Caco-2 (cell line): ENCODE results near the gene ANP32E. TPM values are rescaled to one million over a fixed set of nuclear protein-coding genes. Genes with fewer than 3 reads are reported as not detected.

Experiments used
- BruUV-seq: library from RNA; stranded (reverse); fragments of 400-500 nt; replicated peaks from 2 replicates; lab custom pipeline; 2021; lab: Mats Ljungman, UMichigan
- CTCF ChIA-PET: fragments of 300-600 bp; sonication (Branson Sonifier 250); formaldehyde crosslinking; loops from one replicate; lab custom pipeline; 2022; ENCODE audit warnings: antibody characterized with exemption; lab: Charles Lee
- POLR2A ChIA-PET: fragments of 300-600 bp; sonication (Branson Sonifier 250); formaldehyde crosslinking; loops from one replicate; lab custom pipeline; 2022; ENCODE audit warnings: antibody characterized with exemption; lab: Charles Lee
- DNase-seq, 2 experiments: peaks; one replicate each; pipeline versions ENCODE4 v3.0.0 to v3.0.0-alpha.2; 2020 to 2022
- H3K27me3 ChIP-seq: replicated peaks from 2 replicates; pipeline ENCODE4 v1.6.0; 2011; ENCODE audit warnings: low read length; ENCODE audit not compliant: control insufficient read depth, insufficient read depth
- H3K36me3 ChIP-seq: 2 replicates; pipeline ENCODE4 v1.5.1; 2011; ENCODE audit warnings: low read length; ENCODE audit not compliant: control insufficient read depth, insufficient read depth
- H3K4me1 ChIP-seq: fragments of 250-450 bp; sonication (Bioruptor Pico); 2 replicates; pipeline ENCODE4 v1.5.1; 2020; ENCODE audit warnings: mild to moderate bottlenecking
- H3K4me3 ChIP-seq: 2 replicates; pipeline ENCODE4 v1.5.1; 2011; ENCODE audit warnings: low read depth, mild to moderate bottlenecking, control low read depth, low read length
- H3K9me3 ChIP-seq: fragments of 250-450 bp; sonication (Bioruptor Pico); 2 replicates; pipeline ENCODE4 v1.5.1; 2020; ENCODE audit warnings: mild to moderate bottlenecking, moderate library complexity
- H3K27ac Mint-ChIP-seq: one replicate; pipeline ENCODE4 v1.8.0; 2022; ENCODE audit warnings: mixed read lengths; ENCODE audit not compliant: unreplicated experiment
- H3K27me3 Mint-ChIP-seq: one replicate; pipeline ENCODE4 v1.8.0; 2022; ENCODE audit warnings: mixed read lengths; ENCODE audit not compliant: insufficient read depth, unreplicated experiment
- H3K36me3 Mint-ChIP-seq: one replicate; pipeline ENCODE4 v1.8.0; 2022; ENCODE audit warnings: mild to moderate bottlenecking, mixed read lengths; ENCODE audit not compliant: insufficient read depth, unreplicated experiment
- H3K4me1 Mint-ChIP-seq: one replicate; pipeline ENCODE4 v1.8.0; 2022; ENCODE audit warnings: low read depth, mixed read lengths; ENCODE audit not compliant: unreplicated experiment
- H3K4me3 Mint-ChIP-seq: one replicate; pipeline ENCODE4 v1.8.0; 2022; ENCODE audit warnings: mild to moderate bottlenecking, moderate library complexity, mixed read lengths; ENCODE audit not compliant: unreplicated experiment
- H3K9me3 Mint-ChIP-seq: one replicate; pipeline ENCODE4 v1.8.0; 2022; ENCODE audit warnings: mixed read lengths; ENCODE audit not compliant: unreplicated experiment
- CTCF ChIP-seq, 2 experiments: fragments of 200-600 bp in 1 of 2; IDR thresholded peaks; 1 replicate in 1 of 2; 2 replicates in 1 of 2; pipeline versions ENCODE4 v1.5.1 to v1.8.0; 2011 to 2022; ENCODE audit warnings: antibody characterized with exemption in 1 of 2, control low read depth in 1 of 2, inconsistent platforms in 1 of 2, low read depth in 1 of 2, low read length in 1 of 2, mild to moderate bottlenecking in 1 of 2, moderate library complexity in 1 of 2; ENCODE audit not compliant: insufficient read depth in 1 of 2, severe bottlenecking in 1 of 2, unreplicated experiment in 1 of 2
- intact Hi-C: fragments of 100-400 bp; cut with micrococcal nuclease; formaldehyde crosslinking; loops from one replicate; pipeline ENCODE4 v1.10.0; 2022; ENCODE audit not compliant: unreplicated experiment
- total RNA-seq: library from RNA; stranded (reverse); gene quantifications from 2 replicates; pipeline ENCODE4 v1.2.3, GENCODE V29; 2022

ANP32E gene
- total RNA-seq, 1 experiment from 2014 or later, result 26.8 TPM

GRCh38 chr1:150185481-150185880 is 50.4 kb downstream of the ANP32E start:
- no peak overlapping the region for H3K4me3 Mint-ChIP-seq
- no peaks in the 10 kb centered on the region for H3K36me3 ChIP-seq
- DNase-seq, result no peak
- H3K36me3 Mint-ChIP-seq, result no peaks in the 10 kb centered on the region
- no peaks in the 10 kb centered on the region for H3K9me3 ChIP-seq
- no peaks in the 10 kb centered on the region for H3K9me3 Mint-ChIP-seq
- H3K27ac Mint-ChIP-seq, result no peak overlapping the region
- H3K4me1 ChIP-seq, result peaks cover 4% of the 10 kb centered on the region; the same call in 1 of the 2 replicates
- intact Hi-C loops, result loop anchor here (5.0 kb wide), 1 partner anchor 118 kb away; the partner anchor contains the start of gene VPS45
- POLR2A ChIA-PET, result no interaction called here
- no peak overlapping the region for H3K4me3 ChIP-seq
- BruUV-seq, result no TSS peak
- CTCF ChIA-PET, result no interaction called here
- H3K27me3 ChIP-seq, result no peaks in the 10 kb centered on the region
- H3K4me1 Mint-ChIP-seq, result peaks cover 4% of the 10 kb centered on the region
- no peaks in the 10 kb centered on the region for H3K27me3 Mint-ChIP-seq
- no peak for TF ChIP-seq CTCF (IDR thresholded peaks at IDR 0.05; ENCODE audit: insufficient read depth in 1 of 2, low read depth in 1 of 2, low read length in 1 of 2, severe bottlenecking in 1 of 2, unreplicated experiment in 1 of 2)

- Mint-ChIP-seq H3K4me1 (no peaks in the 10 kb centered on the region), H3K27ac (no peak overlapping the region), H3K4me3 (no peak overlapping the region), H3K27me3 (no peaks in the 10 kb centered on the region), H3K36me3 (no peaks in the 10 kb centered on the region), H3K9me3 (no peaks in the 10 kb centered on the region)
- Histone ChIP-seq H3K36me3 (no peaks in the 10 kb centered on the region), H3K9me3 (no peaks in the 10 kb centered on the region), H3K4me3 (no peak overlapping the region), H3K27me3 (no peaks in the 10 kb centered on the region), H3K4me1 (peaks cover 4% of the 10 kb centered on the region; the same call in 1 of the 2 replicates)
- DNase-seq, result no peak
- no TSS peak for BruUV-seq
- TF ChIP-seq CTCF (IDR thresholded peaks at IDR 0.05; ENCODE audit: insufficient read depth in 1 of 2, low read depth in 1 of 2, low read length in 1 of 2, severe bottlenecking in 1 of 2, unreplicated experiment in 1 of 2), result no peak
- ChIA-PET POLR2A (no interaction called here), CTCF (no interaction called here)
- intact Hi-C loops, result no loop called here
These were observed 52.9 kb downstream of the ANP32E start for GRCh38 chr1:150183061-150183460.

GRCh38 chr1:150182247-150182646 is 53.7 kb downstream of the ANP32E start:
- H3K27ac Mint-ChIP-seq, result no peak overlapping the region
- no peaks in the 10 kb centered on the region for H3K36me3 Mint-ChIP-seq
- Histone ChIP-seq H3K4me1 (peaks cover 4% of the 10 kb centered on the region; the same call in 1 of the 2 replicates), H3K36me3 (no peaks in the 10 kb centered on the region), H3K27me3 (no peaks in the 10 kb centered on the region), H3K9me3 (no peaks in the 10 kb centered on the region), H3K4me3 (no peak overlapping the region)
- CTCF ChIA-PET, result interaction anchor here (0.6 kb wide), 1 partner anchor 32 kb away, joined by 3 read pairs; the partner anchor contains the start of gene PLEKHO1
- POLR2A ChIA-PET, result interaction anchor here (0.6 kb wide), 1 partner anchor 127 kb away, joined by 5 read pairs; no protein-coding TSS in a partner anchor
- H3K4me3 Mint-ChIP-seq, result no peak overlapping the region
- no peaks in the 10 kb centered on the region for H3K27me3 Mint-ChIP-seq
- no peak for DNase-seq
- H3K9me3 Mint-ChIP-seq, result no peaks in the 10 kb centered on the region
- H3K4me1 Mint-ChIP-seq, result no peaks in the 10 kb centered on the region
- no peak for TF ChIP-seq CTCF (IDR thresholded peaks at IDR 0.05; ENCODE audit: insufficient read depth in 1 of 2, low read depth in 1 of 2, low read length in 1 of 2, severe bottlenecking in 1 of 2, unreplicated experiment in 1 of 2)
- intact Hi-C loops, result no loop called here
- BruUV-seq, result no TSS peak
